CD4-positive, alpha-beta memory T cell (primary cell): Measurements from ENCODE around the gene UNC13A. TPM values are rescaled to one million over a fixed set of nuclear protein-coding genes. Genes with fewer than 3 reads are reported as not detected.

Experiments used
- CTCF ChIA-PET: fragments of 350-600 bp; sonication (Branson Sonifier 250); formaldehyde crosslinking; loops from one replicate; lab custom pipeline; 2021; ENCODE audit warnings: inconsistent platforms; ENCODE audit not compliant: partially characterized antibody; lab: Charles Lee
- POLR2A ChIA-PET: fragments of 350-600 bp; sonication (Branson Sonifier 250); formaldehyde crosslinking; loops from one replicate; lab custom pipeline; 2021; ENCODE audit not compliant: partially characterized antibody; lab: Charles Lee
- DNase-seq, 5 donors: peaks; one replicate each; pipeline versions ENCODE4 v3.0.0 to v3.0.0-alpha.2; 2020 to 2022; ENCODE audit warnings: mixed read lengths in 1 of 5
- H3K27ac ChIP-seq: one replicate; pipeline ENCODE4 v1.7.0; 2013; ENCODE audit warnings: low read depth, low read length
- H3K27me3 ChIP-seq: 2 replicates; pipeline ENCODE4 v1.7.0; 2013; ENCODE audit warnings: mild to moderate bottlenecking, low read length, moderate library complexity; ENCODE audit not compliant: insufficient read depth
- H3K36me3 ChIP-seq: 2 replicates; pipeline ENCODE4 v1.7.0; 2013; ENCODE audit warnings: mild to moderate bottlenecking, low read length, moderate library complexity; ENCODE audit not compliant: insufficient read depth
- H3K4me1 ChIP-seq: 2 replicates; pipeline ENCODE4 v1.7.0; 2013; ENCODE audit warnings: mild to moderate bottlenecking, low read length, moderate library complexity; ENCODE audit not compliant: insufficient read depth
- H3K4me3 ChIP-seq, 2 donors: one replicate each; pipeline ENCODE4 v1.7.0; 2013; ENCODE audit warnings: low read length in 2 of 2, mild to moderate bottlenecking in 1 of 2
- H3K9me3 ChIP-seq, 2 donors: one replicate each; pipeline ENCODE4 v1.7.0; 2013; ENCODE audit warnings: low read length in 2 of 2, control low read depth in 1 of 2; ENCODE audit not compliant: control insufficient read depth in 1 of 2
- H3K27ac Mint-ChIP-seq, 7 donors: one replicate each; pipeline ENCODE4 v1.8.0; 2020 to 2021; ENCODE audit warnings: mixed read lengths in 7 of 7, mild to moderate bottlenecking in 6 of 7, inconsistent platforms in 3 of 7, moderate library complexity in 3 of 7
- H3K27me3 Mint-ChIP-seq, 2 donors: one replicate each; pipeline ENCODE4 v1.8.0; 2020 to 2021; ENCODE audit warnings: mixed read lengths in 2 of 2
- H3K36me3 Mint-ChIP-seq, 2 donors: one replicate each; pipeline ENCODE4 v1.8.0; 2020 to 2021; ENCODE audit warnings: mixed read lengths in 2 of 2, inconsistent platforms in 1 of 2, mild to moderate bottlenecking in 1 of 2
- H3K4me1 Mint-ChIP-seq, 4 donors: one replicate each; pipeline ENCODE4 v1.8.0; 2020 to 2021; ENCODE audit warnings: mixed read lengths in 4 of 4, mild to moderate bottlenecking in 1 of 4
- H3K4me3 Mint-ChIP-seq, 8 donors: one replicate each; pipeline ENCODE4 v1.8.0; 2020 to 2021; ENCODE audit warnings: mixed read lengths in 8 of 8, mild to moderate bottlenecking in 7 of 8, moderate library complexity in 6 of 8, inconsistent platforms in 3 of 8
- H3K9me3 Mint-ChIP-seq, 8 donors: one replicate each; pipeline ENCODE4 v1.8.0; 2020 to 2021; ENCODE audit warnings: mixed read lengths in 8 of 8, mild to moderate bottlenecking in 5 of 8, inconsistent platforms in 3 of 8, moderate library complexity in 1 of 8
- intact Hi-C: fragments of 100-400 bp; cut with micrococcal nuclease; formaldehyde crosslinking; loops from one replicate; pipeline ENCODE4 v1.15.1; 2023
- polyA plus RNA-seq, 2 donors: library from polyadenylated mRNA; unstranded; fragments of 300-500 nt; fragmentation: Illumina TruSeq; gene quantifications; one replicate each; pipeline ENCODE4 v1.2.3, GENCODE V29; 2021
- total RNA-seq, 2 experiments: library from RNA; stranded (reverse); gene quantifications; one replicate each; pipeline ENCODE4 v1.2.3, GENCODE V29; 2021

UNC13A gene
- total and polyA plus RNA-seq, 4 experiments from 2014 or later, result 0.06 to 0.09 TPM; not detected in 2

GRCh38 chr19:17616961-17617806, 71.0 kb downstream of the UNC13A start:
- no peak overlapping the region for H3K27ac ChIP-seq
- ChIA-PET POLR2A (no interaction called here), CTCF (interaction anchor here (1.4 kb wide), 1 partner anchor 11 kb away, joined by 3 read pairs; no protein-coding TSS in a partner anchor)
- H3K9me3 ChIP-seq, result no peaks in the 10 kb centered on the region
- peaks cover 0 to 3% (median 0%) of the 10 kb centered on the region in 8 donors for H3K9me3 Mint-ChIP-seq
- peaks cover 18 to 33% of the 10 kb centered on the region in 2 donors for H3K27me3 Mint-ChIP-seq
- peaks cover 2 to 11% (median 6%) of the 10 kb centered on the region in 4 donors for H3K4me1 Mint-ChIP-seq
- no peak for DNase-seq
- intact Hi-C loops, result no loop called here
- no peak overlapping the region for H3K27ac Mint-ChIP-seq
- H3K36me3 ChIP-seq, result no peaks in the 10 kb centered on the region
- peaks cover 7% of the 10 kb centered on the region for H3K27me3 ChIP-seq
- H3K4me3 Mint-ChIP-seq, result peak overlapping the region in 1 of 8 donors; percentile 13
- no peaks in the 10 kb centered on the region for H3K36me3 Mint-ChIP-seq
- peaks cover 6% of the 10 kb centered on the region for H3K4me1 ChIP-seq
- H3K4me3 ChIP-seq, result no peak overlapping the region

GRCh38 chr19:17616686-17616960, 71.5 kb downstream of the UNC13A start:
- Mint-ChIP-seq H3K4me3 (peak overlapping the region in 2 of 8 donors; percentile 10 to 12), H3K27ac (no peak overlapping the region), H3K9me3 (no peaks in the 10 kb centered on the region), H3K4me1 (peaks cover 2 to 11% (median 5%) of the 10 kb centered on the region in 4 donors), H3K27me3 (peaks cover 18 to 33% of the 10 kb centered on the region in 2 donors), H3K36me3 (no peaks in the 10 kb centered on the region)
- ChIA-PET POLR2A (no interaction called here), CTCF (interaction anchor here (1.4 kb wide), 1 partner anchor 10 kb away, joined by 3 read pairs; no protein-coding TSS in a partner anchor)
- Histone ChIP-seq H3K27ac (no peak overlapping the region), H3K9me3 (no peaks in the 10 kb centered on the region), H3K36me3 (no peaks in the 10 kb centered on the region), H3K4me1 (peaks cover 6% of the 10 kb centered on the region), H3K27me3 (peaks cover 7% of the 10 kb centered on the region), H3K4me3 (no peak overlapping the region)
- no peak for DNase-seq
- intact Hi-C loops, result no loop called here

- peaks cover 2 to 11% (median 4%) of the 10 kb centered on the region in 4 donors for H3K4me1 Mint-ChIP-seq
- no peaks in the 10 kb centered on the region for H3K9me3 Mint-ChIP-seq
- H3K27me3 ChIP-seq, result peaks cover 7% of the 10 kb centered on the region
- H3K36me3 ChIP-seq, result no peaks in the 10 kb centered on the region
- no peaks in the 10 kb centered on the region for H3K9me3 ChIP-seq
- intact Hi-C loops, result no loop called here
- no peak for DNase-seq
- no peak overlapping the region for H3K4me3 ChIP-seq
- H3K4me1 ChIP-seq, result peaks cover 6% of the 10 kb centered on the region
- ChIA-PET CTCF (interaction anchor here (0.6 to 1.4 kb wide), 2 partner anchors 10 kb away, joined by 3 read pairs; no protein-coding TSS in a partner anchor), POLR2A (no interaction called here)
- no peak overlapping the region for H3K27ac Mint-ChIP-seq
- H3K36me3 Mint-ChIP-seq, result no peaks in the 10 kb centered on the region
- peaks cover 18 to 33% of the 10 kb centered on the region in 2 donors for H3K27me3 Mint-ChIP-seq
- H3K27ac ChIP-seq, result no peak overlapping the region
- peak overlapping the region in 2 of 8 donors; percentile 10 to 12 for H3K4me3 Mint-ChIP-seq
Measured at GRCh38 chr19:17615889-17616685, 72.1 kb downstream of the UNC13A start.

- POLR2A ChIA-PET, result no interaction called here
- intact Hi-C loops, result no loop called here
Measured at GRCh38 chr19:17614476-17614875, 73.7 kb downstream of the UNC13A start.

GRCh38 chr19:17611462-17612244, 76.5 kb downstream of the UNC13A start:
- POLR2A ChIA-PET, result no interaction called here
- Mint-ChIP-seq H3K4me3 (no peak overlapping the region), H3K4me1 (peaks cover 5 to 7% (median 6%) of the 10 kb centered on the region in 4 donors), H3K27me3 (peaks cover 5 to 6% of the 10 kb centered on the region in 2 donors), H3K9me3 (peaks cover 0 to 3% (median 0%) of the 10 kb centered on the region in 8 donors), H3K27ac (no peak overlapping the region), H3K36me3 (no peaks in the 10 kb centered on the region)
- peaks cover 2% of the 10 kb centered on the region for H3K4me1 ChIP-seq
- CTCF ChIA-PET, result interaction anchor here (2.1 kb wide), 1 partner anchor 10 kb away, joined by 8 read pairs; no protein-coding TSS in a partner anchor
- no peak overlapping the region for H3K27ac ChIP-seq
- H3K9me3 ChIP-seq, result no peaks in the 10 kb centered on the region
- no peaks in the 10 kb centered on the region for H3K36me3 ChIP-seq
- H3K4me3 ChIP-seq, result no peak overlapping the region
- H3K27me3 ChIP-seq, result peaks cover 7% of the 10 kb centered on the region
- intact Hi-C loops, result no loop called here
- DNase-seq, result no peak

More at GRCh38 chr19:17614476-17614875, 73.7 kb downstream of the UNC13A start:
- H3K4me3 Mint-ChIP-seq, result no peak overlapping the region
- Histone ChIP-seq H3K4me3 (no peak overlapping the region), H3K4me1 (peaks cover 6% of the 10 kb centered on the region), H3K27me3 (peaks cover 7% of the 10 kb centered on the region), H3K9me3 (no peaks in the 10 kb centered on the region), H3K36me3 (no peaks in the 10 kb centered on the region), H3K27ac (no peak overlapping the region)
- H3K36me3 Mint-ChIP-seq, result no peaks in the 10 kb centered on the region
- H3K4me1 Mint-ChIP-seq, result peaks cover 3 to 11% (median 5%) of the 10 kb centered on the region in 4 donors
- CTCF ChIA-PET, result interaction anchor here (1.5 kb wide), 1 partner anchor 8 kb away, joined by 3 read pairs; no protein-coding TSS in a partner anchor
- H3K27me3 Mint-ChIP-seq, result peaks cover 18 to 28% of the 10 kb centered on the region in 2 donors
- DNase-seq, result no peak
- peaks cover 0 to 3% (median 0%) of the 10 kb centered on the region in 8 donors for H3K9me3 Mint-ChIP-seq
- no peak overlapping the region for H3K27ac Mint-ChIP-seq

GRCh38 chr19:17610384-17610783, 77.8 kb downstream of the UNC13A start:
- Mint-ChIP-seq H3K36me3 (no peaks in the 10 kb centered on the region), H3K9me3 (peaks cover 0 to 3% (median 0%) of the 10 kb centered on the region in 8 donors), H3K27me3 (peaks cover 5 to 6% of the 10 kb centered on the region in 2 donors), H3K27ac (peak overlapping the region in 1 of 7 donors; percentile 29), H3K4me3 (no peak overlapping the region), H3K4me1 (peaks cover 8 to 11% (median 9%) of the 10 kb centered on the region in 4 donors)
- Histone ChIP-seq H3K9me3 (no peaks in the 10 kb centered on the region), H3K4me3 (no peak overlapping the region), H3K36me3 (no peaks in the 10 kb centered on the region), H3K4me1 (peaks cover 12% of the 10 kb centered on the region), H3K27me3 (no peaks in the 10 kb centered on the region), H3K27ac (no peak overlapping the region)
- DNase-seq, result peak in 2 of 5 donors; percentile 26 to 27
- ChIA-PET CTCF (interaction anchor here (1.2 to 2.1 kb wide), 2 partner anchors 12 to 21 kb away, joined by 3 to 8 read pairs; no protein-coding TSS in a partner anchor), POLR2A (no interaction called here)
- intact Hi-C loops, result no loop called here
